GM18520 (cell line): Measurements from ENCODE around the gene CMIP.

Experiments used
- ATAC-seq: cut with Tn5 transposase; IDR thresholded peaks from one replicate; pipeline ENCODE4 v1.9.1; 2021; ENCODE audit not compliant: unreplicated experiment

CMIP gene

DNA sequence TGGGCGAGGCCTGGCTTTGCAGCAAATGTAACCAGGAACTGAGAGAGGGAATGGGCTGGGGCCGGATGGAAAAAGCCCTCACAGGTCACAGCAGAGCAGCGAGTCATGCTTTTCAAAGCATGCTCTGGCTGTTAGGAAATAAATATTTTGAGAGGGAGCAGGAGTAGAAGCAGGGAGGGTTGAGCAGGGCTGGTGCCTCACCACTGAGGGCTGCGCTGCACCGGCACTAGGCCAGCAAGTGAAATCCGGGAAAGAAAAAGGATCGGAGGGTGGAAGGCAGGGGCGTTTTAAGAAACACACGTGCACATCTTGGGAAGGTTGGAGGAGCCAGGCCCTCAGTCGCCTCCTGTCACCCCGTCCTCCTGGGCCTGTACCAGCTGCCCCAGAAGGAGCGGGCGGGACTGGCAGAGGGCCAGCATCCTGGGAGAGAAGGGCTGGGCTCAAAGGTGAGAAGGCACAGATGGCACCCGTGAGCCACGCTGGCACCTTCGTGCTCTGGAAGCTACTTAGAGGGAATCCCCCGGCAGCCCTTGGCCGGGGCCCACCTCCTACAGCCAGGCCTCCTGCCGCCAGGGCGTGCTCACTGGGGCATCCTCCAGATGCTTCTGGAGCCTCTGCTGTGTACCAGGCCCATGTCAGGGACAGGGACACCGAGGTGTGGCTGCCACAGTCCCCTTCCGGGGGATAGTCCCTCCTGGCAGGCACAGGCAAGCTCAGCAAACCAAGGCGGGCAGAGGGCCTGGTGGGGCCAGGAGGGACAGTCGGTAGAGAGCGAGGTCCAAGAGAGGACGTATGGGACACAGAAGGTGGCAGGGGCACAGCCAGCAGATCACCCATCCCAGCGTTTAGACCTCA is 263.0 kb downstream of the CMIP start:
- no peak for ATAC-seq

DNA sequence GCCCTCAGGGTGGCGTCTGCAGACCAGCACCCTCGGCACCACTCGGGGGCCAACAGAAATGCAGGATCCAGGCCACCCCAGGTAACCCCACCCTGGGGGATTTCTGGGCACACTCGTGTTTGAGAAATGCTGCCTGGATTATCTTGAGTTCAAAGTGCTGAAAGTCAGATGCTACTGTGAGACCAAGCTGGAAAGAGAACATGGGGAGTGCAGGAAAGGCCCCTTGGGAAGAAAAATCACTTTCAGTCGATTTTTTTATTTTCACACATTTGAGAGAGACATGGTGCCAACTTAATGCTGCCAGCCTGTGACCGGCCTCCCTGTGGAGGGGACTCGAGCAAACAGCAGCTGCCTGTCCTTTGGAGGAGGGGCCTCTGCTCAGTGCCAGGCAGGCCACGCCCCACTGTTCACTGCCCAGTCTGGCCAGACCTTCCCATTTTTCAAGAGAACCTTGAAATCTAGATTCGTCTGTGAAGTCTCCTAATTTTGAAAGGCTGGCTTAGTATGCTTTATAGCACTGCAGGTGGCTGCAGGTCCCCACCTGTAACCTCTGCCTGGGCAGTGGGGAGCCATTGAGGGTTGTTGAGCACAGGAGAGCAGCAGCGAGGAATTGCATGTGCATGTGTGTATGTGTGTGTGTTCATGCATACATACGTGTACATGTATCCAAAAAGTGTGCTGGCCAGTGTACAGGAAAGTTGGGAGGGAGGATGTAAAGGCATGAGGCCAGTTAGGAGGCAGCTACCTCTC is 263.8 kb downstream of the CMIP start:
- ATAC-seq = no peak

- no peak for ATAC-seq
Observed at GRCh38 chr16:81709016-81709900, 264.6 kb downstream of the CMIP start.

GRCh38 chr16:81710044-81710443 is 265.4 kb downstream of the CMIP start:
- ATAC-seq = no peak

- ATAC-seq = no peak
Observed at GRCh38 chr16:81710596-81710995, 266.0 kb downstream of the CMIP start.

DNA sequence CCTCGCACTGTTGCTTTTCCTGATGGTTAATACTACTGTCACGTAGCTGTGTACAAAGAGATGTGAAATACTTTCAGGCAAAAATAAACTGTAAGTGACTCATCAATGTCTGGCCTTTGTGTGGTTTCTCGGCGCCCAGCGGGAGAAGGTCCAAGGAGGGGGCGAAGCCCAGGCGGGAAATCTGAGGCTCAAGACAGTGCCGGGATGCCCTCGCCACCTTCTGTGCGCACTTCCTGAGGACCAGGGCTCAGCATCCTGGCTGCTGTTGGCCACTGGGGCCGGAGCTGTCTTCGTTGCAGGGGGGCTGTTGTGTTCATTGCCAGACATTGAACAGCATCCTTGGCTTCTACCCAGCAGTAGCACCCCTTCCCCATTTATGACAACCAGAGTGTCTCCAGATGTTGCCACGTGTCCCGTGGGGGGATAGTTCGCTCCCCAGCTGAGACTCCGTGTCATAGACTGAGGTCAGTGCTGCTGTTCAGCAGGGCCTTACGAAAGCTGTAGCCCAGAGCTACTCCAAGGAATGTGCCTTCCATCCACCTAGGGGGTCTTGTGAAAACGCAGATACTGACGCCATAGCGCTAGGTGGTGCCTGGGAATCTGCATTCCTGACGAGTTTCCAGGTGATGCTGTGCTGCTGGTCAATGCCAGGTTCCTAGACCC is 267.2 kb downstream of the CMIP start:
- ATAC-seq = no peak

GRCh38 chr16:81712681-81713080 is 268.1 kb downstream of the CMIP start:
- ATAC-seq = no peak

GRCh38 chr16:81713295-81713772 is 268.7 kb downstream of the CMIP start:
- no peak for ATAC-seq

- ATAC-seq = no peak
Observed at GRCh38 chr16:81713796-81714195, 269.2 kb downstream of the CMIP start.

DNA sequence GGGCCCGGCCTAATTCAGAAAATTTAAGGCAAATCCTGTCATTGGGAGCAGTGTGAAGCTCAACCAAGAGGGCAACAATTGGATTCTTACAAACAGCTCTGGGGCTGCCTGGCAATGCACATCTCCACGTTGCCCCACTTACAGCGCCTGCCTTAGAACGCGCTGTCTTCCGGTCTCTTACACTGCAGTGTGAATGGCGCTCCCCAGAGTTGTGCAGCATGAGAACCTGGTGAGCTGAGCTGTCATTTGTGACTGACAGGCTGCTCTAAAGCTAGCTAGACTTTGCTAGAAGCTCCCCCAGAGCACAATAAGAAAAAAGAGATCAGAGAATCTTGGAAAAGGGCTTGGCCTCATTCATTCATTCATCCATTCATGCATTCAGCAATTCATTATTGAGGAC is 270.0 kb downstream of the CMIP start:
- no peak for ATAC-seq

DNA sequence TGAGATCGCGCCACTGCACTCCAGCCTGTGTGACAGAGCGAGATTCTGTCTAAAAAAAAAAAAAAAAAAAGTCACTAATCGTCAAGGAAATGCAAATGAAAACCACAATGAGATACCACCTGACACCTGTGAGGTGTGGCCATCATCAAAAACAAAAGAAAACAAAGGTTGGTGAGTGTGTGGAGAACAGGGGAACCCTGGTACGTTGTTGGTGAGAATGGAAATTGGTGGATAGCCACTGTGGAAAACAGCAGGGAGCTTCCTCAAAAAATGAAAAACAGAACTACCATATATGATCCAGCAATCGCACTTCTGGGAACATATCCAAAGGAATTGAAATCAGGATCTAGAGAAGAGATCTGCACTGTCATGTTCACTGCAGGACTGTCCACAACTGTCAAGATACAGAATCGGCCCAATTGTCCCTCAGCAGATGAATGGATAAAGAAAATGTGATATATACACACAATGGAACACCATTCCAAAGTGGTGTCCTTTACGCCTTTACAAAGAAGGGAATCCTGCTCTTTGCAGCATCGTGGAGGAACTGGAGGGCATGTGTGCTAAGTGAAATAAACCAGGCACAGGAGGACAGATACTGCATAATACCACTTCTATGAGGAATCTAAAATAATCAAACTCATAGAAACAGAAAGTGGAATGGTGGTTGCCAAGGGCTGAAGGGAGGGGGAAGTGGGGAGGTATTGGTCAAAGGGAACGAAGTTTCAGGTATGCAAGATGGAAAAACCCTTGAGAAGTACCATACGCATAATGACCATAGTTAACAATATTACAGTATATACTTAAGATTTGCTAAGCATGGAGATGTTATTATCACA is 271.0 kb downstream of the CMIP start:
- ATAC-seq = peak; percentile 54

DNA sequence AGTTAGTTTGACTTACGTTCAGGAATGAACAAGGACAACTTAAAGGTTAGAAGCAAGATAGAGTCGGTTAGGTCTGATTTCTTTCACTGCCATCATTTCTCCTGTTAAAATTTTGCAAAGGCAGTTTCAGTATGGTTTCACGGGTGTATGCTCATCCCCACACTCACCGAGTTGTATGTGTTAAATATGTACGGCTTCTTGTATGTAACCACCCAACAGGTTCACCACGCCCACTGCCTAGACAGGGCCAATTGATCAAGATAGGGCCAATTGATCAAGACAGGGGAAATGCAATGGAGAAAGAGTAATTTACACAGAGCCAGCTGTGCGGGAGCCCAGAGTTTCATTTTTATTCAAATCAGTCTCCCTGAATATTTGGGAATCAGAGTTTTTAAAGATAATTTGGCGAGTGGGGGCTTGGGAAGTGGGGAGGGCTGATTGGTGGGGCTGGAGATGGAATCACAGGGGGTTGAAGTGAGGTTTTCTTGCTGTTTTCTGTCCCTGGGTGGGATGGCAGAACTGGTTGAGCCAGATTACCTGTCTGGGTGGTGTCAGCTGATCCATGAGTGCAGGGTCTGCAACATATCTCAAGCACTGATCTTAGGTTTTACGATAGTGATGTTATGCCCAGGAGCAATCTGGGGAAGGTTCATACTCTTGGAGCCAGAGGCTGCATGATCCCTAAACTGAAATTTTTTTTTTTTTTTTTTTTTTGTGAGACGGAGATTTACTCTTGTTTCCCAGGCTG is 272.0 kb downstream of the CMIP start:
- peak; percentile 41 for ATAC-seq

- ATAC-seq = no peak
Observed at GRCh38 chr16:81717662-81718189, 273.1 kb downstream of the CMIP start.

- ATAC-seq = no peak
Observed at GRCh38 chr16:81718637-81719036, 274.0 kb downstream of the CMIP start.

DNA sequence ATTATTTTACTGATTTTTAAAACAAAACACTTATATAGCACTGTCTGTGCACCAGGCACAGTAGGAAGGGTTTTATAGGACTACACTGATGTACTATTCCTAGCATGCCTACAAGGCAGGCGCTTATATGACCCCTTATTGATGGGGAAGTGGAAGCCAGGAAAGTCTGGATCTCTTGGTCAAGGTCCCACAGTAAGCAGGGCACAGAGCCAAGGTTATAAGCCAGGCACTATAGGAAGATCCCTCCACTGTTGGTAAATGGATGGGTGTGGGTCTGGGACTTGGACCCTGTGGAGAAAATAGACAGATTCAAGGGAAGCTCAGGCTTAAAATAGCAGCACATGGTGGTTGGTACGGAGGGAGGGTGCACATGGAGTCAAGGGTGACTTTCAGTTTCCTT is 275.4 kb downstream of the CMIP start:
- no peak for ATAC-seq

- no peak for ATAC-seq
Observed at GRCh38 chr16:81720973-81721906, 276.6 kb downstream of the CMIP start.

- ATAC-seq = peak; percentile 68
Observed at GRCh38 chr16:81723098-81723723, 278.6 kb downstream of the CMIP start.
